ENCODE data around the gene ZSCAN9. TPM values are rescaled to one million over a fixed set of nuclear protein-coding genes. Genes with fewer than 3 reads are reported as not detected.

The ZSCAN9 gene
- total RNA-seq, 2 experiments from 2014 or later, result 4.3 to 5.2 TPM

- no peak for DNase-seq
- H3K4me3 Mint-ChIP-seq, result no peak overlapping the region
- no peak overlapping the region for H3K27ac Mint-ChIP-seq
- peaks cover 15% of the 10 kb centered on the region for H3K4me1 Mint-ChIP-seq
- no peaks in the 10 kb centered on the region for H3K9me3 Mint-ChIP-seq
- H3K27me3 Mint-ChIP-seq, result no peaks in the 10 kb centered on the region
- H3K36me3 Mint-ChIP-seq, result peaks cover 11% of the 10 kb centered on the region
Observed at GRCh38 chr6:28269492-28269891, 44.4 kb downstream of the ZSCAN9 start.

GRCh38 chr6:28274888-28275287 lies 49.8 kb downstream of the ZSCAN9 start:
- peaks cover 3% of the 10 kb centered on the region for H3K9me3 Mint-ChIP-seq
- H3K27ac Mint-ChIP-seq, result peak overlapping the region; percentile 59
- H3K27me3 Mint-ChIP-seq, result no peaks in the 10 kb centered on the region
- peaks cover 32% of the 10 kb centered on the region for H3K36me3 Mint-ChIP-seq
- DNase-seq, result no peak
- H3K4me3 Mint-ChIP-seq, result no peak overlapping the region
- H3K4me1 Mint-ChIP-seq, result peaks cover 10% of the 10 kb centered on the region

- Mint-ChIP-seq H3K4me1 (peaks cover 13% of the 10 kb centered on the region), H3K27me3 (peaks cover 7% of the 10 kb centered on the region), H3K9me3 (peaks cover 6% of the 10 kb centered on the region), H3K4me3 (no peak overlapping the region), H3K36me3 (peaks cover 31% of the 10 kb centered on the region), H3K27ac (no peak overlapping the region)
- no peak for DNase-seq
Observed at GRCh38 chr6:28277746-28278145, 52.7 kb downstream of the ZSCAN9 start.

GRCh38 chr6:28280595-28281287 lies 55.7 kb downstream of the ZSCAN9 start:
- peak overlapping the region; percentile 87 for H3K4me3 Mint-ChIP-seq
- peaks cover 29% of the 10 kb centered on the region for H3K36me3 Mint-ChIP-seq
- no peak for DNase-seq
- peaks cover 10% of the 10 kb centered on the region for H3K27me3 Mint-ChIP-seq
- peaks cover 8% of the 10 kb centered on the region for H3K4me1 Mint-ChIP-seq
- H3K9me3 Mint-ChIP-seq, result peaks cover 6% of the 10 kb centered on the region
- no peak overlapping the region for H3K27ac Mint-ChIP-seq

- DNase-seq, result peak; percentile 77
- Mint-ChIP-seq H3K27ac (no peak within 1 kb of the TSS), H3K4me3 (peak within 1 kb of the TSS; percentile 87), H3K9me3 (peaks cover 3% of the 10 kb centered on the region), H3K36me3 (peaks cover 26% of the 10 kb centered on the region), H3K4me1 (peaks cover 8% of the 10 kb centered on the region), H3K27me3 (peaks cover 10% of the 10 kb centered on the region)
Observed at GRCh38 chr6:28281288-28282064, 56.4 kb downstream of the ZSCAN9 start, which contains the start of gene PGBD1. TSS of gene PGBD1 (plus strand) at chr6:28281572. CDS start at chr6:28283814, 2,242 bp downstream.

GRCh38 chr6:28282926-28283325 lies 57.9 kb downstream of the ZSCAN9 start:
- no peak overlapping the region for H3K27ac Mint-ChIP-seq
- peaks cover 8% of the 10 kb centered on the region for H3K4me1 Mint-ChIP-seq
- H3K4me3 Mint-ChIP-seq, result no peak overlapping the region
- peaks cover 23% of the 10 kb centered on the region for H3K36me3 Mint-ChIP-seq
- H3K27me3 Mint-ChIP-seq, result peaks cover 10% of the 10 kb centered on the region
- no peak for DNase-seq
- peaks cover 3% of the 10 kb centered on the region for H3K9me3 Mint-ChIP-seq

Other genes with a start within 250 kb of the ZSCAN9 start
- 1 to 10 TPM; 4.3 TPM for gene ZNF165, start 144.7 kb upstream of the ZSCAN9 start, total RNA-seq
- gene ZSCAN16, start 100.7 kb upstream of the ZSCAN9 start, total RNA-seq, result 1 to 10 TPM; 2.9 to 3.3 TPM
- gene ZKSCAN8, start 83.4 kb upstream of the ZSCAN9 start, total RNA-seq, result 10 to 100 TPM; 13.8 to 14.6 TPM
- 1 to 10 TPM; 4.5 to 5.0 TPM for gene ZKSCAN4, start 27.0 kb downstream of the ZSCAN9 start, total RNA-seq
- gene NKAPL, start 34.0 kb downstream of the ZSCAN9 start, total RNA-seq, result under 1 TPM; 0.46 to 0.64 TPM
- gene ZSCAN26, start 41.9 kb downstream of the ZSCAN9 start, total RNA-seq, result 1 to 10 TPM; 5.2 to 5.8 TPM
- gene PGBD1, start 56.3 kb downstream of the ZSCAN9 start, total RNA-seq, result 1 to 10 TPM; 3.4 to 3.8 TPM
- gene ZSCAN31, start 110.9 kb downstream of the ZSCAN9 start, total RNA-seq, result 1 to 10 TPM; 2.5 to 3.0 TPM
- 1 to 10 TPM; 1.8 TPM for gene ZKSCAN3, start 124.7 kb downstream of the ZSCAN9 start, total RNA-seq
- 1 to 10 TPM; 6.8 to 7.2 TPM for gene ZSCAN12, start 174.5 kb downstream of the ZSCAN9 start, total RNA-seq
- 1 to 10 TPM; 1.3 to 1.6 TPM for gene ZSCAN23, start 218.2 kb downstream of the ZSCAN9 start, total RNA-seq

Measured in activated naive CD8-positive, alpha-beta T cell treated with anti-CD3 and anti-CD28 coated beads for 36 hours (primary cell).